NK-92 (cell line): ENCODE measurements around the gene TUBAL3.
"Not testable (repeated sequence)": the region's sequence is repeated elsewhere in the genome, so short reads cannot be mapped to it uniquely, and the experiment has no call there.

Experiments used
- DNase-seq: peaks from one replicate; lab custom pipeline; 2025; ENCODE audit not compliant: unreplicated experiment; lab: John Stamatoyannopoulos, UW

Gene TUBAL3

DNA sequence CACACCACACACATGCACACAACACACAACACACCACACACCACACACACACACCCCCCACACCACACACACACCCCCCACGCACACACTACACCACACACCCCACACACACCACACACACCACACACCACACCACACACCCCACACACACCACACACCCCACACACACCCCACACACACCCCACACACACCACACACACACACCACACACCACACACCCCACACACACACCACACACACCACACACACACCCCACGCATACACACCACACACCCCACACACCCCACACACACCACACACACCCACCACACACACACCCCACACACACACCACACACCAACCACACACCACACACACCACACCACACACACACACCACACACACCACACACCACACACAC is 23.4 kb downstream of the TUBAL3 start:
- DNase-seq: no peak

DNA sequence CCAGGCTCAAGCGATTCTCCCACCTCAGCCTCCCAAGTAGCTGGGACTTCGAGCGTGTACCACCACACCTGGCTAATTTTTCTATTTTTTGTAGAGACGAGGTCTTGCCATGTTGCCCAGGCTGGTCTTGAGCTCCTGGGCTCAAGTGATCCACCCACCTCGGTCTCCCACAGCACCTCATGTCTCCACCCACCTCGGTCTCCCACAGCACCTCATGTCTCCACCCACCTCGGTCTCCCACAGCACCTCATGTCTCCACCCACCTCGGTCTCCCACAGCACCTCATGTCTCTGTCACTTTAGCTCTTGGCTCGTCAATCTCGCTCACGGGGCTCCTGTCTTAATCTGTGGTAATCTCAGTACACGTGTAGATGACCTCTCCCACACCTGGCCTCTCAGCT is 24.2 kb downstream of the TUBAL3 start:
- not testable (repeated sequence) for DNase-seq

DNA sequence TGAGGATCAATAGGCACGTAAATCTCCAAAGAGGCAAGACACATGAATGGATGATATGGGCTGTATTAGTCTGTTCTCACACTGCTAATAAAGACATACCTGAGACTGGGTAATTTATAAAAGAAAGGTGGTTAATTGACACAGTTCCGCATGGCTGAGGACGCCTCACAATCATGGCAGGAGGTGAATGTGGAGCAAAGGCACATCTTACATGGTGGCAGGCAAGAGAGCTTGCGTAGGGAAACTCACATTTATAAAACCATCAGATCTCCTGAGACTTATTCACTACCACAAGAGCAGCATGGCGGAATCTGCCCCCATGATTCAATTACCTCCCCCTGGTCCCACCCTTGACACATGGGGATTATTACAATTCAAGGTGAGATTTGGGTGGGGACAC is 25.4 kb downstream of the TUBAL3 start:
- DNase-seq: not testable (repeated sequence)

DNA sequence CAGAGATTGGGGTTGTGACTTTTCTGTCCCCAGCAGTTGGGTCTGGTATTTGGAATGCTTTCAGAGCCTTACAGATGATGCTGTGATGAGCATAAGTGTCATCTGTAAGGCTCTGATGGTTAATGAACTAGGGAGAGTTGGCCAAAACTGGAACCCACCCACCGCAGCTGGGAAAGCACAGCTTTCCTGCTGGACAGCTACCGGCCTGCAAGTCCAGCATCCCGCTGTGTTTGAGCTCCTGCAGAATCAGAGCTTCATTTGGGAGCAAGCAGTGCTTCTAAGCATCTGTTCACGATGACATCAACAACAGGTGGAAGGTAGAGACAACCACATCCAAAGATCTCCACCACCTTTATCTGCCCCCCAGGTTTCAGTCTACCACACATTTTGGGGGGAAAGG is 28.2 kb downstream of the TUBAL3 start:
- DNase-seq: no peak

DNA sequence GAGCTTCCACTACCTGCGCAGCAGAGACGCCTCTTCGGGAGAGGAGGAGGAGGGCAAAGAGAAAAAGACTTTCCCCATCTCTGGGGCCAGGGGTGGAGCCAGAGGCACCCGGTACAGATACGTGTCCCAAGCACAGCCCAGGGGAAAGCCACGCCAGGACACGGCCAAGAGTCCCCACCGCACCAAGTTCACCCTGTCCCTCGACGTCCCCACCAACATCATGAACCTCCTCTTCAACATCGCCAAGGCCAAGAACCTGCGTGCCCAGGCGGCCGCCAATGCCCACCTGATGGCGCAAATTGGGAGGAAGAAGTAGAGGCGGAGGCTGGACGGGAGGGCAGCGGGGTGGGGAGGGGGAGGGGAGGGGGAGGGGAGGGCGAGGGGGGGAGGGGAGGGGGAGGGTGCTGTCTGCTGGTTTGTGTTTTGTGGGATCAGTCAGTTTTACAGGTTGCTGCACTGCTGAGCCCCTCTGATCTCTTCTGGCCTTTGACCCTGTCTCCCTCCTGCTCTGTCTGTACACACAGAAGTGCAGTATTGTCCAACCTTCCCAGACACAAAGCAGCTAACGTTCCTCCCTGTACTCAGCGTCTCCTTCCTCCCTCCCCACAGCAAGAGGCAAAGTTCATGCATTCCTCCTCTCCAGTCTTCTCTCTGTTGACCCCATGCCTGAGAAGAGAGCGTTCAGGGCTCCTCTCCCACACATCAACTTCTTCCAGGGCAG is 30.6 kb downstream of the TUBAL3 start:
- DNase-seq: no peak

DNA sequence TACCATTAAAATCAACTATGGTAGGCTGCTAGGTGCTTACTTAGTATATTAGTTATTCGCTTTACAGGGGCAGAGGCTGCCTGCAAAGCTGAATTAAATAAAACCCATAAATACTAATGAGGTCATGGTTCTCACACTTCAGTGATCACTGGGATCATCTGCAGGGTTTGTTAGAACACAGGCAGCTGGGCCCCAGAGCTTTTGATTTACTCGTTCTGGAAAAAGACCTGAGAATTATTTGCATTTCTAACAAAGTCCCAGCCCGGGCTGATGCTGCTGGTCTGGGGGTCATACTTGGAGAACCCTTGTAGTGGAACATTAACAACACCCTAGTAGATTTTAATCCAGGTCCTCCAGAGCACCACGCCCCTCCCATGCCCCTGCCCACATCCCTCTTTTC is 31.3 kb downstream of the TUBAL3 start:
- no peak for DNase-seq

DNA sequence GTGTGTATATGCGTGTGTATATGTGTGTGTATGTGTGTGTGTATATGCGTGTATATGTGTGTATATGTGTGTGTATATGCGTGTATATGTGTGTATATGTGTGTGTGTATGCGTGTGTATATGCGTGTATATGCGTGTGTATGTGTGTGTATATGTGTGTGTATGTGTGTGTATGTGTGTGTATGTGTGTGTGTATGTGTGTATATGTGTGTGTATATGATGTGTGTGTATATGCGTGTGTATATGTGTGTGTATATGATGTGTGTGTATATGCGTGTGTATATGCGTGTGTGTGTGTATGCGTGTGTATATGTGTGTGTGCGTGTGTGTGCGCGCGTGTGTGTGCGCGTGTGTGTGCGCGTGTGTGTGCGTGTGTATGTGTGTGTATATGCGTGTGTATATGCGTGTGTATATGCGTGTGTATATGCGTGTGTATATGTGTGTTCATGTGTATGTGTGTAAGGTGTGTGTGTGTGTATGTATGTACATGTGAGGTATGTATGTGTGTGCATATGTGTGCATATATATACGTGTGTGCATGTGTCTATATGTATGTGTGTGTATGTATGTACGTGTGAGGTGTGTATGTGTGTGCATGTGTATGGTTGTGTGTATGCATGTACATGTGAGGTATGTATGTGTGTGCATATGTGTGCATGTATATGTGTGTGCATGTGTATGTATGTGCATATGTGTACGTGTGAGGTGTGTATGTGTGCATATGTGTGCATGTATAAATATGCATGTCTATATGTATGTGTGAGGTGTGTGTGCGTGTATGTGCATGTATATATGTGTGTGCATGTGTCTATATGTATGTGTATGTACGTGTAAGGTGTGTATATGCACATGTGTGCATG is 33.9 kb downstream of the TUBAL3 start:
- no peak for DNase-seq

DNA sequence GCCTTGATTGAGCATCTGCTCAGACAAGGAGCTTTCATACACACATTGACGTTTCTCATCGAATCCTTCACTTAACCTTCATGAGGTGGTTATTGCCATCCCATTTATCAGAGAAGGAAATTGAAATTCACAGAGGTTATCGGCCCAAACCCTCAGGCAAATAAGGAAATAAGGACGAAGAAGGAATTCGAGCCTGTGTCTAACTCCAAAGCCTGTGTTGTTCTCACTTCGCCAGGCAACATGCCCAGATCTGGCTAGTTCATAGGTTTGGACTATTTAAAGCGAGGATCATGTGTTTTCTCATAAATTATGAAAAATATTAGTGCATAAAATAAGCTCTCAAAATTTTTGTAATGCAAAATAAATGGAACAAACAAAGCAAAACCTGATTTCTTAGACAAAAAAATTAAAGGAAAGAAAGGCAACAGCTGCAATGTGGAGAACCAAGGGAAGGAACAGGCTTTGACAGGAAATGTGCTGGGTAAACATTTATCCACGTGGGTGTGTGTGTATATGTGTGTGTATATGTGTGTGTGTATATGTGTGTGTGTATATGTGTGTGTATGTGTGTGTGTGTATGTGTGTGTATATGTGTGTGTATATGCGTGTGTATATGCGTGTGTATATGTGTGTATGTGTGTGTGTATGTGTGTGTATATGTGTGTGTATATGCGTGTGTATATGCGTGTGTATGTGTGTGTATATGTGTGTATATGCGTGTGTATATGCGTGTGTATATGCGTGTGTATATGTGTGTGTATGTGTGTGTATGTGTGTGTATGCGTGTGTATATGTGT is 35.1 kb downstream of the TUBAL3 start:
- DNase-seq: no peak

DNA sequence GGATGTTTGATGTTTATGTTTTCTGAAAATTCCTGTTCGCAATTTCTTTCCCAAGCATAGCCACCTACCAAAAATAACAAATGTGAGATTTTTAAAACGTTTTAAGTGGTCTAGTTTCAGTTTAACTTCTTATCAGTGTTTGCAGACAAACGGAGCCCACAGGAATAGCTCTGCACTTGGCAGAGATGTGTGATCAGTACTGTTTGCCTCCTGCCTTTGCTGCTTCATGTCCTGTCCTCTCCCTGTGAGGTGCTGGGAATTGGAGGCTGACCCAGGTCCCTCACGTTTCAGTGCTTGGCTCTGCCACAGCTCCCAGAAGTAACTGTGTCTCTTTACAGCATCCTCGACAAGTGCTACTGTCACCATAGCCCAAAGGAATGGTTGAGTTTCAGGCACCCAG is 38.7 kb downstream of the TUBAL3 start:
- no peak for DNase-seq

DNA sequence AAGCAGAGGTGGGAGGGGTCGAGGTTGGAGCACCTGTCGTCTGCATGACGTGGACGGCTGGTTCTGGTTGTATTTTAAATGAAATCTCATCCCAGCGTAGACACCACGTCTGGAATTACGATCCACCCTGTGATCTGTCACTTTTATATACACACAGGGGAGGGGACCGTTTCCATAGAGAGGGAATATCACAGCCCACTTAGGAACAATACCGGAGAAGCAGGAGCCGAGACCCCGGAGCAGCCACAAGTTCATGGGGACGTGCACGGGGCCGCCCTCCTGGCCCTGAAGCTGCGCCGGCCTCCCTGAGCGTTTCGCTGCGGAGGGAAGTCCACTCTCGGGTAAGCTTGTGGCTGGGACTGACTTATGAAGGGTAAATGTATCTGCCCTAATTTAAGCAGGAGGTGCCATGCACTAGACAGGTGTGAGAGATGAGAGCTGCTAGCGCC is 39.7 kb downstream of the TUBAL3 start, which contains the start of gene UCN3:
Gene UCN3, plus strand, starts transcription at position 77 of the 449 bp plus-strand sequence. CDS start 8,755 bp downstream, outside the sequence.
- no peak for DNase-seq

DNA sequence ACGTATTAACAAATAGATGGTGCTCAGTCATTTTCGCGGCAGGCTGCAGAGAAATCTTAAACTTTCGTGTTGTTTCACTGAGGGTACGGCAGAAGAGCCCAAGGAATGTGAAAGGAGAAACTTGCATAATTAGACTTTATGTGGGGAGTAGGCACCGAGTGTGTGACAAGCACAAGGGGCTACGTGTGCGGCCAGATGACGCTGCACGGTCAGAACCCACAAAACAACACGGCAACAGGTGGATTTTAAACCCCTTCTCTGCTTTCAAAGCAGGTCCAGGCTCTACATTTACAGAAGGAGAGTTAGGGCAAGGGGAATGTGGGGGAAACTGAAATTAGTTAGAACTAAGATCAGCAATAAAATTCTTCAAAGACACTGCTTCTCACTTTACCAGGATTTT is 40.3 kb downstream of the TUBAL3 start:
- no peak for DNase-seq

DNA sequence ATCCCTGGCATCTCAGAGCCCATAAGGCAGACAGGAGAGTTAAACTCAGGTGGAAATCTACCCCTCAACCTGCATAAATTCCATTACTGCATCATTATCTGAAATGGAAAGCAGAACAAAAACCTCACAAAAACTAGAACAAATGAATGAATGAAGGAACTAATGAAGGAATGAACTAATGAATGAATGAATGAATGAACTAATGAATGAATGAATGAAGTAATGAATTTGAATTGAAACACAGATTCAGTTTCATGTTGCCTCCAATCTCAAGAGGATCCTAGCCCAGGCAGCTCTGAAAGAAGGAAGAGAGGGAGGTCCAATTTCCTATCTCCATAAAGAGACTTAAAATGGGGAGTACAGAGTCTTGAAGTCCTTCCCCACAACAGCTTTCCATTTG is 41.8 kb downstream of the TUBAL3 start:
- DNase-seq: no peak

DNA sequence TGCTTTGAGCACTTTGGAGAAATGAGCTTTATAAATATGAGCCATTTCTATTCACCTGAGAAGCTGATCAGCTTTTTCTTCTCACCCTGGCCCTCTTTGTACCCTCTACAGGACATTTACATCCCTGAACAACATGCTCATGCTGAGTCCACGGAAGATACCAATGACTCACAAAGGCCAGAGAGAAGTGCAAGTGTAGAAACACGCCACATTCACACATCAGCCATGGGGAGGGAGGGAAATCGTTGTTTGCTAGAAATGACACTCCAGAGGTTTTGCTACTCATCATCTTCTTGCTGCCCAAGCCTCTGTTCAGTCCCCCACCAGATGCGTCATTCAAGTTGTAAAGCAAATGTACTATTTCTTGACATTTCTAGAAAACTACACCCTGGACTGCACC is 42.7 kb downstream of the TUBAL3 start:
- no peak for DNase-seq

DNA sequence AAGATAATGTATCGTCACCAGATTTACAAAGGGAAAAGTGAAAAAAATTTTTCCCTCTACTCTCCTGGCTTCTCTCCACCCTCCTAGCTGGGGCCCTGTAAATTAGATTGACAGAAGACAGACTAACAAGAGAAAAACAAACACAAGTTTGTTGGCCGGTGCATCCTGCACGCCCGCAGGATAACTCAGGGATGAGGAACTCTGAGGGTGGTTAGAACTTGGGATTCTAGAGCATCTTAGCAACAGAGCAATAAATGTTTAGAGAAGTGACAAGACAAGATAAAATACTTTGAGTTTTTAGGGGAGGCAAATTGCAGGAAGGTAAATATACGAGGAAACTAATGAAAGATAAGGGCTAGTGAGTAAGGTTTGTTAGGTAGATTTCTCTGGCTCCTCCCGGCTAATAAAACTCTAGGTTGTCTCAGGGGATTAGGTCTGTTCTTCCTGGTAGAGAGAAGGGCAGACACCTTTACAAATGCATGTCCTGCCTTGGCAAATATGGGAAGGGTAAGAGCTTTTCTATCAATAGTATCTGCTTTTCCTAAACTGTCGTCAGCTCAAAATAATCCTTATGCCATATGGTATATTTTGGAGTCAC is 44.2 kb downstream of the TUBAL3 start:
- no peak for DNase-seq

DNA sequence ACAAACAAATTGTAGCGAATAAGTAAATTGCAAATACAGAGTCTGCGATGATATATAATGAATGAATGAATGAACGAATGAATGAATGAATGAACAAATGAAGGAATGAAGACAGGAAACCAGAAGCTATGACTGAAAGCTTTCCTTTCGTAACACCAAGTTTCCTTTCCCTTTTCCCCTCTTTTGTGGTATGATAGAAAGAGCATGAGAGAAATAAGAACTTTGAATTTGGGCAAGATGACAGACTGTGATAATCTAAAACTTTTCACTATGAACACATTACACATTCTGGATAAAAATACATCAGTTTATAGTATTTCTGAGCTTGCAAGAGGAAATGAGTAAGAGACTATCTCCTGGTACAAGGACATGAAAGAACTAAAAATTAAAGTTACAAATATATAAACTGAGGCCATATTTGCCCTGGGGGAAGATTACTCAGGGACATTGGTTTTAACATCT is 48.3 kb downstream of the TUBAL3 start:
- no peak for DNase-seq

DNA sequence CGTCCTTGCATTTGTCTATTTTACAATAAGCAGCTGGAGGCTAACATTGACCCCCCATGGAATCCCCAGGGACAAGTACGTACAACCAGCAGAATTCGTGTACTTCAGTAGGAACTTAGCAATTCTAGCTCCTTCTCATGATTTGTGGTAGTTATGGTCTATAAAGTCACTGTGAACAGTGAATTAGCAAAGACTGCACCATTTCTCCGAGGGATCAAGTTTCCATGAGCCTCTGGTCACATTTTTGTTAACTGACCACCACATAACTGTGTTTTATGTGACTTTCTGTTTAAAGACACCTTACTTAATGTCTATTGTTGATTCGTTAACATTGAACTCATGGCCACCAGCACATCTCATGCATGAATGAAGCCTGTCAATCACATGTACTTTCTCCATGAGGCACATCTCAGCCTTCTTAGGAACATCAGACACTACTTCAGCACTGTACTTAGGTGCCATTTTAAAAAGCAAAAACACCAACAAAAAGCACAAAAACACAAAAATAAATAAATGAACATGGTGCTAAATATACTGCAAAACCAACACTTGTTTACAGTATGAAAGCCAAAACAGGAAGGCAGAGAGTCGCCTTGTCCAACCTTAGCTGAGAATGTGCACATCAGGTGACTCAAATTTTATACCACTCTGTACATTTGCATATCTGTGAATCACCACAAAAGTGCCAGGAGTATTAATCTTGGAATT is 48.9 kb downstream of the TUBAL3 start:
- no peak for DNase-seq

DNA sequence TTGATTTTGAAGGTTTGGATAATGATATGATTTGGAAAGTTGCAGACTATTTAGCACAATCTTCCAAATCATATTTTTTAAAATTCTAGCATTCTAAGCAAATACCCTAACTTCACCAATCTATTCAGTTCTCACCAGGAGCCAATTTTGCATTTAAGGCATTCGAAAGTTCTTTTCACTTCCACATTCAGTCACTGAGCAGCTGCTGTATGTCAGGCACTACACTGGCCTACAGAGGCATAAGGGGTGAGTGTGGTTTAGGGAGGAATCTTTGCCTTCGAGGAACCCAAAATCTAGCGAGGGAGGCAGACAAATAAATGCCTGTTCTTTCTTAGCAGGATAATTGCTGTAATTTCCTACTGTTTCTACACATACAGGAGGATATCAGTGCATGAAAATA is 50.6 kb downstream of the TUBAL3 start:
- DNase-seq: no peak

DNA sequence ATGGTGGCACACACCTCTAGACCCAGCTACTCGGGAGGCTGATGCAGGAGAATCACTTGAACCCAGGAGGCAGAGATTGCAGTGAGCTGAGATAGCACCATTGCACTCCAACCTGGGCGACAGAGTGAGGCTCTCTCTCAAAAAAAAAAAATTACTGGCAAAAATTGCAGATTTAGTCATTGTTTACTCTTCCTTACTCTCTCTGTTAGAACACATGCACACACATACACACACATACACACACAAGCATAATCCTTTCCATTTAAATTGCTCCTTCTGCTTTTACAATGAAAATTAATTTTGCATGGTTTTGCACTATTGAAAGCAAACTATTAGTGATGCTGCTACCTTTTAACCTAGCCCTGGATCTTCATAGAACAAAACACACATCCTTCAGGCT is 55.3 kb downstream of the TUBAL3 start:
- no peak for DNase-seq

DNA sequence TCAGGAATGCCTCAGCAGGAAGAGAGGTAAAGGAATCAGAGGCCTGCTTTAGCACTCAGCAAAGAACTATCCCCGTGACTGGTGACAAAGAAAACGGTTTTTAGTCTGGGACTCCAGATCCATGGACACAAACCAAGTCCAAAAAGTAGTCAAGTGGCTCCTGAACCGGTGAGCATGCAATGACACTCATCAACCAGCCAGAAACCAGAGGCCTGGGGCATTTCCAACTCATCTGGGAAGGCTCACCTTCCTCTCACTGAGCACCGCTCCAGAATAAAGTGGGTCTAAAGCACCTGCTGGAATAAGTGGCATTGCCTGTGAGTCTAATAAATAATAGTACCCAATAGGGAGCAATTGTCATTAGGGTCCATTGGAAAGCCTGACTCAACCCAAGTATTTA is 57.7 kb downstream of the TUBAL3 start:
- DNase-seq: no peak

DNA sequence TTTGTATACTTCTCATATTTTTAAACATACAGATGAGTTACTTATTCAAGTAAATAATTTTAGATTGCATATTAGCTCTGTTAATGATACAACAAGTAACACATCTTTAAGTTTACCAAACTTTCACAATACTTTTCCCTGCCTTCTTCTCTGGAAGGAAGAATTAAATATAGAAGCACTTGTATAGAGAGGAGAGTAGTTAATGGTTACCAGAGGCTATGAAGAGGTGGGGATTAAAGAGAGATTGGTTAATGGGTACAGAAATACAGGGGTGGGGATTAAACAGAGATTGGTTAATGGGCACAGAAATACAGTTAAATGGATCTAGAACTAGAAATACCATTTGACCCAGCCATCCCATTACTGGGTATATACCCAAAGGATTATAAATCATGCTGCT is 59.9 kb downstream of the TUBAL3 start:
- no peak for DNase-seq
